Endodermal cell (in vitro differentiated cells): ENCODE results near the gene NOX5. TPM values are rescaled to one million over a fixed set of nuclear protein-coding genes. Genes with fewer than 3 reads are reported as not detected.
A peak's percentile ranks its signal among the peaks of the same experiment; 100 is the strongest.

Experiments used
- DNase-seq: peaks from one replicate; pipeline ENCODE4 v3.0.0-alpha.2; 2017
- H3K27ac ChIP-seq: 2 replicates; pipeline ENCODE4 v1.5.1; 2013; ENCODE audit warnings: mild to moderate bottlenecking, low read depth, low read length, moderate library complexity
- H3K27me3 ChIP-seq: 2 replicates; pipeline ENCODE4 v1.6.1; 2013; ENCODE audit warnings: mild to moderate bottlenecking, low read length, moderate library complexity; ENCODE audit not compliant: insufficient read depth, control insufficient read depth, poor library complexity, severe bottlenecking
- H3K36me3 ChIP-seq: 2 replicates; pipeline ENCODE4 v1.7.0; 2013; ENCODE audit warnings: mild to moderate bottlenecking, low read length, moderate library complexity; ENCODE audit not compliant: control insufficient read depth, insufficient read depth
- H3K4me1 ChIP-seq: one replicate; pipeline ENCODE4 v1.7.0; 2013; ENCODE audit warnings: low read length; ENCODE audit not compliant: control insufficient read depth, insufficient read depth
- H3K4me3 ChIP-seq: 2 replicates; pipeline ENCODE4 v1.5.1; 2013; ENCODE audit warnings: mild to moderate bottlenecking, low read length, moderate library complexity
- H3K9ac ChIP-seq: 2 replicates; pipeline ENCODE4 v1.6.1; 2013; ENCODE audit warnings: mild to moderate bottlenecking, low read length, moderate library complexity; ENCODE audit not compliant: poor library complexity, severe bottlenecking; ENCODE audit errors: extremely low read depth
- H3K9me3 ChIP-seq: 2 replicates; pipeline ENCODE4 v1.6.1; 2013; ENCODE audit warnings: mild to moderate bottlenecking, low read length, moderate library complexity; ENCODE audit not compliant: control insufficient read depth
- H3K27ac Mint-ChIP-seq: 2 replicates; pipeline ENCODE4 v1.8.0; 2020; ENCODE audit warnings: mixed read lengths
- H3K27me3 Mint-ChIP-seq: 2 replicates; pipeline ENCODE4 v1.8.0; 2021; ENCODE audit warnings: mild to moderate bottlenecking, mixed read lengths; ENCODE audit not compliant: insufficient read depth
- H3K36me3 Mint-ChIP-seq: 2 replicates; pipeline ENCODE4 v1.8.0; 2020; ENCODE audit warnings: low read depth, mixed read lengths
- H3K4me1 Mint-ChIP-seq: 2 replicates; pipeline ENCODE4 v1.8.0; 2020; ENCODE audit warnings: mixed read lengths
- H3K4me3 Mint-ChIP-seq: 2 replicates; pipeline ENCODE4 v1.8.0; 2020; ENCODE audit warnings: mild to moderate bottlenecking, moderate library complexity, mixed read lengths
- H3K9me3 Mint-ChIP-seq: 2 replicates; pipeline ENCODE4 v1.8.0; 2020; ENCODE audit warnings: mild to moderate bottlenecking, mixed read lengths
- WGBS, 2 experiments: methylation state at CpG; one replicate each; pipeline versions ENCODE4 v1.1.5 to v1.1.7; 2013; ENCODE audit warnings: missing lambda C conversion rate in 2 of 2, mixed read lengths in 1 of 2; ENCODE audit not compliant: insufficient coverage in 1 of 2, insufficient read length in 1 of 2; 5-methylcytosine and 5-hydroxymethylcytosine counted together
- total RNA-seq, 2 donors: library from RNA; stranded (reverse); fragmentation: NEBNext Ultra II Directional in 1 of 2; extraction: Animal tissue kit (Norgen Biotek cat#: 25700) in 1 of 2; gene quantifications; 2 replicates in 1 of 2; 3 replicates in 1 of 2; pipeline ENCODE4 v1.2.1, GENCODE V29; 2021
- TF ChIP-seq, protein P1 (sequence below): fragments of 200-600 bp; sonication (generic); conservative IDR thresholded peaks from 2 replicates; pipeline ENCODE4 v1.5.0; 2021; ENCODE audit warnings: antibody characterized with exemption, mild to moderate bottlenecking

NOX5 gene
- total RNA-seq, 2 donors from 2014 or later, result not detected

DNA sequence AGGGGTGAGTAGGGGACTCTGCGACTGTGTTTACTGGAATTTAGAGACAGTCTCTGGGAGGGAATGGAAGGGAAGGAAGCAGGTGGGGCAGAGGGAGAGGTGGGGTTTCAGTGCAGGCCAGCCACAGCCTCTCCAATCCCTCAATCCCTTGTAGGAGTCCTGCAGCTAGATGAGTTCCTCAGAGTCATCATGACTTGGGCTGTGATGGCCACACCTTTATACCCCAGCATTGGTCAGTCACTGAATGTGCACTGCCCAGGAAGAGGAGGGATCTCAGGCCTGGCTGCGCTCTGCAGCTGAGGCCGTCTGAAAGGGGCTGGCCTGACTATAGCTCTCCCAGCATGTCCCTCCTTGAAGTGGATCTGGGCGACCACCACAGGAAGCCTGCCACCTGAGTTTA is 78.6 kb downstream of the NOX5 start:
- H3K4me3 Mint-ChIP-seq, result no peak overlapping the region
- H3K27me3 Mint-ChIP-seq, result no peaks in the 10 kb centered on the region
- Histone ChIP-seq H3K27ac (no peak overlapping the region), H3K4me1 (peaks cover 16% of the 10 kb centered on the region), H3K9me3 (peaks cover 4% of the 10 kb centered on the region), H3K36me3 (no peaks in the 10 kb centered on the region), H3K4me3 (no peak overlapping the region), H3K9ac (no peak overlapping the region), H3K27me3 (no peaks in the 10 kb centered on the region)
- peaks cover 66% of the 10 kb centered on the region for H3K4me1 Mint-ChIP-seq
- no peaks in the 10 kb centered on the region for H3K36me3 Mint-ChIP-seq
- TF ChIP-seq, protein P1, sequence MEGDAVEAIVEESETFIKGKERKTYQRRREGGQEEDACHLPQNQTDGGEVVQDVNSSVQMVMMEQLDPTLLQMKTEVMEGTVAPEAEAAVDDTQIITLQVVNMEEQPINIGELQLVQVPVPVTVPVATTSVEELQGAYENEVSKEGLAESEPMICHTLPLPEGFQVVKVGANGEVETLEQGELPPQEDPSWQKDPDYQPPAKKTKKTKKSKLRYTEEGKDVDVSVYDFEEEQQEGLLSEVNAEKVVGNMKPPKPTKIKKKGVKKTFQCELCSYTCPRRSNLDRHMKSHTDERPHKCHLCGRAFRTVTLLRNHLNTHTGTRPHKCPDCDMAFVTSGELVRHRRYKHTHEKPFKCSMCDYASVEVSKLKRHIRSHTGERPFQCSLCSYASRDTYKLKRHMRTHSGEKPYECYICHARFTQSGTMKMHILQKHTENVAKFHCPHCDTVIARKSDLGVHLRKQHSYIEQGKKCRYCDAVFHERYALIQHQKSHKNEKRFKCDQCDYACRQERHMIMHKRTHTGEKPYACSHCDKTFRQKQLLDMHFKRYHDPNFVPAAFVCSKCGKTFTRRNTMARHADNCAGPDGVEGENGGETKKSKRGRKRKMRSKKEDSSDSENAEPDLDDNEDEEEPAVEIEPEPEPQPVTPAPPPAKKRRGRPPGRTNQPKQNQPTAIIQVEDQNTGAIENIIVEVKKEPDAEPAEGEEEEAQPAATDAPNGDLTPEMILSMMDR, result no peak
- peak overlapping the region; percentile 71 for H3K27ac Mint-ChIP-seq
- DNase-seq, result peak; percentile 86
- WGBS, 2 experiments, result 72 to 90% methylated on average over 2 to 4 of the region's 4 CpGs
- no peaks in the 10 kb centered on the region for H3K9me3 Mint-ChIP-seq

GRCh38 chr15:69093614-69094013 is 79.1 kb downstream of the NOX5 start:
- no peak overlapping the region for H3K27ac ChIP-seq
- peak overlapping the region; percentile 16 for H3K27ac Mint-ChIP-seq

GRCh38 chr15:69094124-69094921 is 79.8 kb downstream of the NOX5 start:
- no peak overlapping the region for H3K27ac Mint-ChIP-seq
- no peak overlapping the region for H3K4me3 ChIP-seq

More at GRCh38 chr15:69093614-69094013, 79.1 kb downstream of the NOX5 start:
- Mint-ChIP-seq H3K4me3 (no peak overlapping the region), H3K9me3 (no peaks in the 10 kb centered on the region), H3K27me3 (no peaks in the 10 kb centered on the region), H3K4me1 (peaks cover 62% of the 10 kb centered on the region), H3K36me3 (no peaks in the 10 kb centered on the region)
- no peak for DNase-seq
- Histone ChIP-seq H3K9me3 (peaks cover 4% of the 10 kb centered on the region), H3K4me3 (no peak overlapping the region), H3K4me1 (peaks cover 16% of the 10 kb centered on the region), H3K36me3 (no peaks in the 10 kb centered on the region), H3K27me3 (no peaks in the 10 kb centered on the region), H3K9ac (no peak overlapping the region)
- TF ChIP-seq, protein P1, result no peak

More at GRCh38 chr15:69094124-69094921, 79.8 kb downstream of the NOX5 start:
- Histone ChIP-seq H3K9ac (no peak overlapping the region), H3K27me3 (no peaks in the 10 kb centered on the region), H3K4me1 (peaks cover 16% of the 10 kb centered on the region), H3K27ac (peak overlapping the region; percentile 7), H3K9me3 (peaks cover 4% of the 10 kb centered on the region), H3K36me3 (no peaks in the 10 kb centered on the region)
- no peak overlapping the region for H3K4me3 Mint-ChIP-seq
- no peaks in the 10 kb centered on the region for H3K9me3 Mint-ChIP-seq
- peaks cover 56% of the 10 kb centered on the region for H3K4me1 Mint-ChIP-seq
- WGBS, 2 experiments, result 71 to 73% methylated on average over 7 to 8 of the region's 8 CpGs
- H3K27me3 Mint-ChIP-seq, result no peaks in the 10 kb centered on the region
- DNase-seq, result no peak
- TF ChIP-seq, protein P1, result no peak
- no peaks in the 10 kb centered on the region for H3K36me3 Mint-ChIP-seq
